C4-2B (cell line): ENCODE measurements around the gene SMCO1.
A peak's percentile ranks its signal among the peaks of the same experiment; 100 is the strongest.

Experiments used
- CTCF ChIP-seq: fragments of 450-650 bp; conservative IDR thresholded peaks from 2 replicates; pipeline ENCODE4 v1.5.1; 2017; ENCODE audit warnings: mild to moderate bottlenecking
- ZFX ChIP-seq: fragments of 450-650 bp; IDR thresholded peaks from 2 replicates; pipeline ENCODE4 v1.6.1; 2017

GRCh38 chr3:196524527-196524926, 9.4 kb upstream of the SMCO1 start:
- TF ChIP-seq CTCF (peak; percentile 38), ZFX (no peak)
